PC-3 (cell line): ENCODE data around the gene FKBP15. TPM values are rescaled to one million over a fixed set of nuclear protein-coding genes. Genes with fewer than 3 reads are reported as not detected.
"Not testable (repeated sequence)": the region's sequence is repeated elsewhere in the genome, so short reads cannot be mapped to it uniquely, and the experiment has no call there.

Experiments used
- ATAC-seq: fragments of 200-7000 bp; cut with Tn5 transposase; 2 replicates; pipeline ENCODE4 v1.9.1; 2020; ENCODE audit warnings: mild to moderate bottlenecking, moderate library complexity
- BruUV-seq: library from RNA; stranded (reverse); fragments of 400-500 nt; replicated peaks from 2 replicates; lab custom pipeline; 2021; lab: Mats Ljungman, UMichigan
- CTCF ChIA-PET: fragments of 300-600 bp; sonication (Branson Sonifier 250); formaldehyde crosslinking; loops from one replicate; lab custom pipeline; 2022; ENCODE audit warnings: antibody characterized with exemption; lab: Charles Lee
- POLR2A ChIA-PET: fragments of 300-600 bp; sonication (Branson Sonifier 250); formaldehyde crosslinking; loops from one replicate; lab custom pipeline; 2022; ENCODE audit warnings: antibody characterized with exemption; ENCODE audit not compliant: unreplicated experiment; lab: Charles Lee
- DNase-seq: peaks from one replicate; pipeline ENCODE4 v3.0.0-alpha.2; 2015
- H2AFZ ChIP-seq: fragments of 300-600 bp; sonication (generic); 2 replicates; pipeline ENCODE4 v1.6.0; 2016; ENCODE audit warnings: antibody characterized with exemption, low read length
- H3F3A ChIP-seq: fragments of 300-600 bp; sonication (generic); one replicate; pipeline ENCODE4 v1.6.0; 2017; ENCODE audit warnings: antibody characterized with exemption, low read length, control low read depth, mild to moderate bottlenecking; ENCODE audit not compliant: unreplicated experiment
- H3K27ac ChIP-seq: fragments of 300-600 bp; sonication (generic); 2 replicates; pipeline ENCODE4 v1.5.1; 2016; ENCODE audit warnings: mild to moderate bottlenecking, low read length
- H3K27me3 ChIP-seq: fragments of 300-600 bp; sonication (generic); 2 replicates; pipeline ENCODE4 v1.6.1; 2016; ENCODE audit warnings: low read length, mixed read lengths
- H3K36me3 ChIP-seq: fragments of 300-600 bp; sonication (generic); 2 replicates; pipeline ENCODE4 v1.6.1; 2016; ENCODE audit warnings: low read depth, mixed run types, low read length, mixed read lengths
- H3K4me1 ChIP-seq: fragments of 300-600 bp; sonication (generic); 2 replicates; pipeline ENCODE4 v1.5.1; 2016; ENCODE audit warnings: low read length; ENCODE audit not compliant: insufficient read depth
- H3K4me2 ChIP-seq: fragments of 300-600 bp; sonication (generic); 2 replicates; pipeline ENCODE4 v1.6.0; 2016; ENCODE audit warnings: low read length
- H3K4me3 ChIP-seq: fragments of 300-600 bp; sonication (generic); 2 replicates; pipeline ENCODE4 v1.5.1; 2016; ENCODE audit warnings: mild to moderate bottlenecking, low read length, mixed read lengths
- H3K79me2 ChIP-seq: fragments of 300-600 bp; sonication (generic); 2 replicates; pipeline ENCODE4 v1.6.1; 2017; ENCODE audit warnings: low read length, mixed read lengths
- H3K9ac ChIP-seq: fragments of 300-600 bp; sonication (generic); 2 replicates; pipeline ENCODE4 v1.6.0; 2016; ENCODE audit warnings: mild to moderate bottlenecking, low read length
- H3K9me2 ChIP-seq: fragments of 300-600 bp; sonication (generic); replicated peaks from 2 replicates; pipeline ENCODE4 v1.6.1; 2016; ENCODE audit warnings: mixed run types, low read length, mixed read lengths
- H3K9me3 ChIP-seq: fragments of 300-600 bp; sonication (generic); 2 replicates; pipeline ENCODE4 v1.6.1; 2016; ENCODE audit warnings: low read length, mixed read lengths
- H4K20me1 ChIP-seq: fragments of 300-600 bp; sonication (generic); 2 replicates; pipeline ENCODE4 v1.6.1; 2016; ENCODE audit warnings: low read length, mixed read lengths
- EZH2 ChIP-seq: fragments of 300-600 bp; sonication (generic); IDR thresholded peaks from one replicate; pipeline ENCODE4 v1.6.1; 2017; ENCODE audit warnings: antibody characterized with exemption, mild to moderate bottlenecking, low read length; ENCODE audit not compliant: unreplicated experiment
- EZH2phosphoT487 ChIP-seq: fragments of 300-600 bp; sonication (generic); IDR thresholded peaks from 2 replicates; pipeline ENCODE4 v1.6.1; 2018; ENCODE audit warnings: mild to moderate bottlenecking, antibody characterized with exemption, low read length, borderline replicate concordance
- intact Hi-C: fragments of 100-400 bp; cut with micrococcal nuclease; formaldehyde crosslinking; loops from 2 replicates; pipeline ENCODE4 v1.9.0; 2023
- total RNA-seq: library from RNA; depleted of rRNA; stranded (reverse); fragments of >200 nt; gene quantifications from 2 replicates; pipeline ENCODE4 v1.2.3, GENCODE V29; 2014
- TF ChIP-seq, protein P1 (sequence below): fragments of 300-600 bp; sonication (generic); conservative IDR thresholded peaks from 2 replicates; pipeline ENCODE4 v1.5.1; 2017; ENCODE audit warnings: antibody characterized with exemption, low read depth, mild to moderate bottlenecking, low read length

Gene FKBP15
- total RNA-seq, 1 experiment from 2014 or later = 15.0 TPM

DNA sequence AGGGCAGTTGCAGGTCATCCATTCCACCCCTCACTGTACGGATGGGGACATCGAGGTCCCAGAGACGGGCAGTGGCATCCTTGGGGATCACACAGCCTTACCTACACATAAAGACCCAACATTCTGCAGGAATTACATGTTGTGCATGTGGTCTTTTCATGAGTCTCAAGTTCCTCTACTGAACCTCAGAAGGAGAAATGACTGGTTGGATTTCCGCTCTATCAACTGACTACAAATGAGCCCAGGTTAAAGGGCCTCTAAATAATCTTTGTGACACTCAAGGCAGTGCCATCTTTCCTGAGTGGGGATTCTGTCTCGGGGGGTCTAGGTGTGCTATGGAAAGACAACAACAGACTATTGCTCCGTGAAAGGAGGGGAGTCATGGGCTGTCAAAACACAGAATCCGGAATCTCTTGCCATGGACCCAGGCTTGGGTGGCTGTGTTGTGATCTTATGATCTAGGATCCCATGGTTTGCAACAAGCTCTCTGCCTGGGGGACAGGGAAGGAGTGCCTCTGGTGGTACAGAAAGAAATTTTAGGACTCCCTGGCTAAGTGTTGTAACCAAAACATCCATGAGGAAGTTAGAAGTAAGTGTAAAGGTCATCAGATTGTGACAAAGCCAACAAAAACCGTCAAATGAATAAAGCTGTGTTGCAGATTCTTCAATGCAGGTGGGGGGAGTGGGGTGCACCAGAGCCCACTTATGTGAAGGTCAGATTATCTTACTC, 72.1 kb downstream of the FKBP15 start:
- Histone ChIP-seq H3K27me3 (peaks cover 15% of the 10 kb centered on the region), H3K4me1 (peaks cover 12% of the 10 kb centered on the region; the same call in 1 of the 2 replicates), H3K9me3 (no peaks in the 10 kb centered on the region), H3K4me2 (no peak overlapping the region), H4K20me1 (no peaks in the 10 kb centered on the region), H3K9me2 (no peaks in the 10 kb centered on the region), H3F3A (no peaks in the 10 kb centered on the region), H3K4me3 (no peak overlapping the region), H3K36me3 (no peaks in the 10 kb centered on the region), H3K79me2 (no peaks in the 10 kb centered on the region), H3K9ac (no peak overlapping the region), H3K27ac (no peak overlapping the region), H2AFZ (no peak overlapping the region)
- ChIA-PET POLR2A (no interaction called here), CTCF (no interaction called here)
- no peak for DNase-seq
- no peak for ATAC-seq
- intact Hi-C loops = no loop called here
- no TSS peak for BruUV-seq
- TF ChIP-seq EZH2phosphoT487 = no peak
- no peak for TF ChIP-seq EZH2
- TF ChIP-seq, protein P1, sequence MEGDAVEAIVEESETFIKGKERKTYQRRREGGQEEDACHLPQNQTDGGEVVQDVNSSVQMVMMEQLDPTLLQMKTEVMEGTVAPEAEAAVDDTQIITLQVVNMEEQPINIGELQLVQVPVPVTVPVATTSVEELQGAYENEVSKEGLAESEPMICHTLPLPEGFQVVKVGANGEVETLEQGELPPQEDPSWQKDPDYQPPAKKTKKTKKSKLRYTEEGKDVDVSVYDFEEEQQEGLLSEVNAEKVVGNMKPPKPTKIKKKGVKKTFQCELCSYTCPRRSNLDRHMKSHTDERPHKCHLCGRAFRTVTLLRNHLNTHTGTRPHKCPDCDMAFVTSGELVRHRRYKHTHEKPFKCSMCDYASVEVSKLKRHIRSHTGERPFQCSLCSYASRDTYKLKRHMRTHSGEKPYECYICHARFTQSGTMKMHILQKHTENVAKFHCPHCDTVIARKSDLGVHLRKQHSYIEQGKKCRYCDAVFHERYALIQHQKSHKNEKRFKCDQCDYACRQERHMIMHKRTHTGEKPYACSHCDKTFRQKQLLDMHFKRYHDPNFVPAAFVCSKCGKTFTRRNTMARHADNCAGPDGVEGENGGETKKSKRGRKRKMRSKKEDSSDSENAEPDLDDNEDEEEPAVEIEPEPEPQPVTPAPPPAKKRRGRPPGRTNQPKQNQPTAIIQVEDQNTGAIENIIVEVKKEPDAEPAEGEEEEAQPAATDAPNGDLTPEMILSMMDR = no peak

DNA sequence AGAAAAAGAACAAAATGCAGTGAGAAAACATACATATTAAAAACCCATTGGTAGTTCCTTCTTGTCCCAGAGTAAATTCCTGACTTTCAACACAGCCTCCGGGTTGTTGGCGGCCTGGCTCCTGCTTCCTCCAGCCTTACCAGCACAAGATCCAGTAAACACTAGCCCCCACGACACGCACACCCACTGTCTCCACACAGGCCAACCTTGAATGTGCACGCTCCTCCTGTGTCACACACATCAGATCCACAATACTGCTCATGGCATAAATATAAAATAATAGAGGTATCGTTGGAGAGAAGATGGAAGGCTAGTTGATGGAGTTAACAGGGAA, 72.7 kb downstream of the FKBP15 start:
- no peaks in the 10 kb centered on the region for H4K20me1 ChIP-seq
- no peak for DNase-seq
- intact Hi-C loops = no loop called here
- no peak overlapping the region for H3K27ac ChIP-seq
- H3K4me1 ChIP-seq = peaks cover 12% of the 10 kb centered on the region; the same call in 1 of the 2 replicates
- no peak overlapping the region for H2AFZ ChIP-seq
- H3K9ac ChIP-seq = no peak overlapping the region
- no peak overlapping the region for H3K4me3 ChIP-seq
- H3K36me3 ChIP-seq = no peaks in the 10 kb centered on the region
- ATAC-seq = no peak
- TF ChIP-seq EZH2phosphoT487 (no peak), EZH2 (no peak)
- TF ChIP-seq, protein P1 = no peak
- H3K4me2 ChIP-seq = no peak overlapping the region
- no peaks in the 10 kb centered on the region for H3K79me2 ChIP-seq
- no peaks in the 10 kb centered on the region for H3K9me3 ChIP-seq
- ChIA-PET CTCF (no interaction called here), POLR2A (no interaction called here)
- no TSS peak for BruUV-seq
- peaks cover 15% of the 10 kb centered on the region for H3K27me3 ChIP-seq
- H3F3A ChIP-seq = no peaks in the 10 kb centered on the region
- no peaks in the 10 kb centered on the region for H3K9me2 ChIP-seq

DNA sequence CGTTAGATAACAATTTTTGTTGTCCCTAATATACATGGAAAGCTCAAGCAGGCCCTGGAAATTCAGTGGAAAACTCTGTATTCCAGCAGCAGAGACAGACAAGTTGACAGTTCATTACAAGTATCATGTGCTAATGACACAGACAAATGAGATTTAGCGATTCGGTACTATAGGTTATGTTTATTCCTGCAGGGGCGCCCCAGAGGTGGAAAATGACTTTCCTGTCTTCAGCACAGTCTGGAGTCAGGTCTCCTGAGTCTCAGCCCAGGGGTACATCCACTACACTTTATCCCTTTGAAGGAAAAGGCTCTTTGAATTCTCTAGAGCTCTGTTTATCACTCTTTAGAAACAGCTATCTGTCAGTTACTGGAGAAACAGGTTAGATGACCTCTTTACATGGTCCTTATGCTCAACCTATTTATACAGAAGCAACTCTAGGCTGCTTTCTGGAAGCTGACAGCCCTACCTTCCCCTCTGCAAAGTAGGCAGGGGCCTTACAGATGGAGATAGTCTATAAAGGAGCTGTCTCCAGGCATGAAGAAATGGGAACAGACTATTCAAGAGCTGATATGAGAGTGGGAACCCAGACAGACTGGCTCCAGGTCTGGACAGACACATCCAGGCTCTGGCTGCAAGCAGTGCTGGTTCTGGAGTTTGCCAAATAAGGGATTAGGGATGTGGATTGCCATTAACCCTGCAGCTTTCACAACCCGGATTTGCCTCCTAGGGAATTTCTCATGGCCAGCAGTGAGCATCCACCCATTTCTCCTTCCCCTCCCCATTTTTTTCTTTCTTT, 77.4 kb downstream of the FKBP15 start:
- TF ChIP-seq, protein P1 = no peak
- TF ChIP-seq EZH2 (no peak), EZH2phosphoT487 (no peak)
- Histone ChIP-seq H3K9ac (no peak overlapping the region), H3K4me3 (no peak overlapping the region), H3K79me2 (no peaks in the 10 kb centered on the region), H3K27me3 (peaks cover 15% of the 10 kb centered on the region), H3K9me2 (no peaks in the 10 kb centered on the region), H2AFZ (no peak overlapping the region), H3F3A (no peaks in the 10 kb centered on the region), H3K4me2 (no peak overlapping the region), H3K4me1 (no peaks in the 10 kb centered on the region), H3K27ac (no peak overlapping the region), H3K36me3 (no peaks in the 10 kb centered on the region), H4K20me1 (no peaks in the 10 kb centered on the region), H3K9me3 (no peaks in the 10 kb centered on the region)
- no peak for ATAC-seq
- POLR2A ChIA-PET = no interaction called here
- no peak for DNase-seq
- CTCF ChIA-PET = no interaction called here
- BruUV-seq = no TSS peak
- intact Hi-C loops = no loop called here

DNA sequence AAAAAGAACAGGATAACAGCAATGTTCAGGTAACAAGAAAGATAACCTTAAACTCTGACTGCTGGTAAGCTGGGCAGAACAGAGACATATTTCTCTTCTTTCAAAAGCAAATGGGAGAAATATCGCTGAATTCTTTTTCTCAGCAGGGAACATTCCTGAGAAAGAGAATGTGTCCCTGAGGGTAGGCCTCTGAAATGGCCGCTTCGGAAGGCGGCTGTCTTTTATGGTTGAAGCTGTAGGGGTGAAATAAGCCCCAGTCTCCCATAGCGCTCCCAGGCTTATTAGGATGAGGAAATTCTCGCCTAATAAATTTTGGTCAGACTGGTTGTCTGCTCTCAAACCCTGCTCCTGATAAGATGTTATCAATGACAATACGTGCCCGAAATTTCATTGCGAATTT, 80.2 kb downstream of the FKBP15 start:
- H3K9me3 ChIP-seq, DNase-seq, H3K4me3 ChIP-seq, H3K79me2 ChIP-seq, H2AFZ ChIP-seq, POLR2A ChIA-PET, H4K20me1 ChIP-seq, H3K9me2 ChIP-seq, H3F3A ChIP-seq, ATAC-seq, H3K36me3 ChIP-seq, BruUV-seq, H3K4me1 ChIP-seq, H3K4me2 ChIP-seq, H3K9ac ChIP-seq, intact Hi-C loops, H3K27ac ChIP-seq, CTCF ChIA-PET: not testable (repeated sequence)
- H3K27me3 ChIP-seq = peaks cover 14% of the 10 kb centered on the region
